SK-N-MC (cell line): ENCODE results near the gene TNPO1.

ENCODE experiments used
- EZH2 ChIP-seq: fragments of 200-600 bp; sonication (generic); IDR thresholded peaks from one replicate; pipeline ENCODE4 v1.6.1; 2017; ENCODE audit warnings: antibody characterized with exemption
- POLR2AphosphoS5 ChIP-seq: IDR thresholded peaks from 2 replicates; pipeline ENCODE4 v1.6.1; 2012; ENCODE audit warnings: mild to moderate bottlenecking, low read depth, low read length, borderline replicate concordance

- TF ChIP-seq EZH2 = no peak
- TF ChIP-seq POLR2AphosphoS5 = no peak
These were observed 2.5 kb downstream of the TNPO1 start for GRCh38 chr5:72818866-72819534.
